ENCODE data around the gene PRKG1.

GRCh38 chr10:51981731-51982130, 907.4 kb downstream of the PRKG1 start:
- TF ChIP-seq CTCF (IDR thresholded peaks at IDR 0.05; ENCODE audit: insufficient read depth, low read length, poor library complexity, severe bottlenecking), result no peak
- no peak for TF ChIP-seq EZH2phosphoT487 (conservative IDR thresholded peaks at IDR 0.05; ENCODE audit: low read length)
